Measurements from ENCODE around the gene MARCHF3.

MARCHF3 gene

GRCh38 chr5:126982926-126983873 is 47.2 kb downstream of the MARCHF3 start:
- DNase-seq = no peak

GRCh38 chr5:126982202-126982601 is 48.2 kb downstream of the MARCHF3 start:
- no peak for DNase-seq

GRCh38 chr5:126981701-126982100 is 48.7 kb downstream of the MARCHF3 start:
- DNase-seq = no peak

GRCh38 chr5:126981222-126981621 is 49.1 kb downstream of the MARCHF3 start:
- DNase-seq = no peak

- DNase-seq = no peak
Measured at GRCh38 chr5:126978258-126978657, 52.1 kb downstream of the MARCHF3 start.

GRCh38 chr5:126976520-126977172 is 53.7 kb downstream of the MARCHF3 start:
- no peak for DNase-seq

- no peak for DNase-seq
Measured at GRCh38 chr5:126975796-126976195, 54.6 kb downstream of the MARCHF3 start.

- no peak for DNase-seq
Measured at GRCh38 chr5:126973193-126973592, 57.2 kb downstream of the MARCHF3 start.

GRCh38 chr5:126972062-126972895 is 58.1 kb downstream of the MARCHF3 start:
- no peak for DNase-seq

GRCh38 chr5:126971455-126972031 is 58.8 kb downstream of the MARCHF3 start:
- DNase-seq = no peak

- no peak for DNase-seq
Measured at GRCh38 chr5:126970517-126971017, 59.8 kb downstream of the MARCHF3 start.

GRCh38 chr5:126969548-126969947 is 60.8 kb downstream of the MARCHF3 start:
- DNase-seq = no peak

GRCh38 chr5:126967808-126968466 is 62.4 kb downstream of the MARCHF3 start:
- no peak for DNase-seq

- no peak for DNase-seq
Measured at GRCh38 chr5:126965487-126965886, 64.9 kb downstream of the MARCHF3 start.

GRCh38 chr5:126965061-126965475 is 65.3 kb downstream of the MARCHF3 start:
- no peak for DNase-seq

GRCh38 chr5:126963822-126964375 is 66.5 kb downstream of the MARCHF3 start:
- no peak for DNase-seq

GRCh38 chr5:126961702-126962101 is 68.7 kb downstream of the MARCHF3 start:
- DNase-seq = no peak

GRCh38 chr5:126961128-126961527 is 69.2 kb downstream of the MARCHF3 start:
- no peak for DNase-seq

GRCh38 chr5:126959188-126959587 is 71.2 kb downstream of the MARCHF3 start:
- DNase-seq = no peak

- no peak for DNase-seq
Measured at GRCh38 chr5:126956991-126957390, 73.4 kb downstream of the MARCHF3 start.

- no peak for DNase-seq
Measured at GRCh38 chr5:126954981-126955380, 75.4 kb downstream of the MARCHF3 start.

- no peak for DNase-seq
Measured at GRCh38 chr5:126953640-126954039, 76.7 kb downstream of the MARCHF3 start.
